Neural cell (in vitro differentiated cells): ENCODE measurements around the gene RAB3D. TPM values are rescaled to one million over a fixed set of nuclear protein-coding genes. Genes with fewer than 3 reads are reported as not detected.

Source experiments
- H2AFZ ChIP-seq: fragments of 200-600, 300-800 bp; sonication (generic), shearing (Covaris generic); 2 replicates; pipeline ENCODE4 v1.6.0; 2014; ENCODE audit warnings: low read depth, mild to moderate bottlenecking, antibody characterized with exemption, low read length, moderate library complexity
- H3F3A ChIP-seq: fragments of 200-600 bp; shearing (Covaris generic); 2 replicates; pipeline ENCODE4 v1.6.1; 2016; ENCODE audit warnings: mild to moderate bottlenecking, moderate library complexity, mixed read lengths, antibody characterized with exemption, low read length; ENCODE audit not compliant: insufficient read depth, poor library complexity, severe bottlenecking
- H3K27ac ChIP-seq: fragments of 200-600, 300-800 bp; sonication (generic), shearing (Covaris generic); 2 replicates; pipeline ENCODE4 v1.5.1; 2014; ENCODE audit warnings: mild to moderate bottlenecking, low read length, moderate library complexity
- H3K27me3 ChIP-seq: fragments of 300-800, 200-600 bp; sonication (generic), shearing (Covaris generic); 2 replicates; pipeline ENCODE4 v1.6.0; 2014; ENCODE audit warnings: mild to moderate bottlenecking, low read depth, low read length, moderate library complexity; ENCODE audit not compliant: insufficient read depth
- H3K36me3 ChIP-seq: fragments of 300-800, 200-600 bp; sonication (generic), shearing (Covaris generic); 2 replicates; pipeline ENCODE4 v1.5.1; 2014; ENCODE audit warnings: mild to moderate bottlenecking, antibody characterized with exemption, low read length, moderate library complexity; ENCODE audit not compliant: insufficient read depth
- H3K4me2 ChIP-seq: fragments of 300-800, 200-600 bp; sonication (generic), shearing (Covaris generic); 2 replicates; pipeline ENCODE4 v1.6.0; 2014; ENCODE audit warnings: mild to moderate bottlenecking, low read length
- H3K4me3 ChIP-seq: fragments of 300-800, 200-600 bp; sonication (generic), shearing (Covaris generic); 2 replicates; pipeline ENCODE4 v1.5.1; 2014; ENCODE audit warnings: mild to moderate bottlenecking, low read length, moderate library complexity
- H3K79me2 ChIP-seq: fragments of 200-600 bp; shearing (Covaris generic); replicated peaks from 2 replicates; pipeline ENCODE4 v1.6.0; 2014; ENCODE audit warnings: mild to moderate bottlenecking, low read length, moderate library complexity; ENCODE audit not compliant: insufficient read depth
- H3K9ac ChIP-seq: fragments of 300-800, 200-600 bp; sonication (generic), shearing (Covaris generic); 2 replicates; pipeline ENCODE4 v1.6.1; 2016; ENCODE audit warnings: mild to moderate bottlenecking, low read length, mixed read lengths
- H3K9me2 ChIP-seq: fragments of 200-600 bp; shearing (Covaris generic); 2 replicates; pipeline ENCODE4 v1.6.1; 2016; ENCODE audit warnings: mild to moderate bottlenecking, low read length, mixed read lengths; ENCODE audit not compliant: insufficient read depth
- H3K9me3 ChIP-seq: fragments of 200-600, 300-800 bp; sonication (generic), shearing (Covaris generic); 2 replicates; pipeline ENCODE4 v1.6.1; 2016; ENCODE audit warnings: mild to moderate bottlenecking, mixed run types, low read length, moderate library complexity, mixed read lengths
- H4K20me1 ChIP-seq: fragments of 200-600 bp; shearing (Covaris generic); 2 replicates; pipeline ENCODE4 v1.6.1; 2016; ENCODE audit warnings: mild to moderate bottlenecking, mixed run types; ENCODE audit not compliant: insufficient read depth
- CTCF ChIP-seq: fragments of 450-650 bp; IDR thresholded peaks from 2 replicates; pipeline ENCODE4 v1.5.1; 2014; ENCODE audit warnings: antibody characterized with exemption, mild to moderate bottlenecking, moderate library complexity; ENCODE audit not compliant: poor library complexity, severe bottlenecking
- EP300 ChIP-seq: fragments of 450-650 bp; conservative IDR thresholded peaks from 2 replicates; pipeline ENCODE4 v1.6.1; 2014; ENCODE audit warnings: antibody characterized with exemption, mild to moderate bottlenecking, moderate library complexity; ENCODE audit not compliant: poor library complexity, severe bottlenecking
- EZH2 ChIP-seq: fragments of 200-600, 300-800 bp; shearing (Covaris generic), sonication (generic); IDR thresholded peaks from 2 replicates; pipeline ENCODE4 v1.6.1; 2014; ENCODE audit warnings: antibody characterized with exemption, low read length, borderline replicate concordance, mild to moderate bottlenecking; ENCODE audit not compliant: insufficient read depth, poor library complexity, severe bottlenecking
- MXI1 ChIP-seq: fragments of 450-650 bp; conservative IDR thresholded peaks from 2 replicates; pipeline ENCODE4 v1.6.1; 2014; ENCODE audit warnings: antibody characterized with exemption, mild to moderate bottlenecking; ENCODE audit not compliant: poor library complexity, severe bottlenecking
- POLR2AphosphoS5 ChIP-seq: IDR thresholded peaks from 2 replicates; pipeline ENCODE4 v1.6.1; 2012
- RAD21 ChIP-seq: fragments of 450-650 bp; conservative IDR thresholded peaks from 2 replicates; pipeline ENCODE4 v1.6.1; 2014; ENCODE audit warnings: antibody characterized with exemption, mild to moderate bottlenecking, moderate library complexity
- REST ChIP-seq: IDR thresholded peaks from 2 replicates; pipeline ENCODE4 v1.6.1; 2012; ENCODE audit warnings: borderline replicate concordance
- SMC3 ChIP-seq: fragments of 450-650 bp; conservative IDR thresholded peaks from 2 replicates; pipeline ENCODE4 v1.6.1; 2014; ENCODE audit warnings: antibody characterized with exemption, mild to moderate bottlenecking, moderate library complexity; ENCODE audit not compliant: poor library complexity
- TAF1 ChIP-seq: IDR thresholded peaks from 2 replicates; pipeline ENCODE4 v1.6.1; 2012; ENCODE audit warnings: low read depth
- polyA plus RNA-seq: library from polyadenylated mRNA; depleted of rRNA; stranded (reverse); fragments of >200 nt; gene quantifications from 2 replicates; pipeline ENCODE4 v1.2.3, GENCODE V29; 2014

RAB3D gene
- polyA plus RNA-seq, 1 donor from 2014 or later, result 19.3 TPM

- H3K27ac ChIP-seq, result no peak overlapping the region
- no peak overlapping the region for H3K9ac ChIP-seq
- H3F3A ChIP-seq, result no peaks in the 10 kb centered on the region
- H3K9me3 ChIP-seq, result no peaks in the 10 kb centered on the region
- TF ChIP-seq EZH2 (no peak), REST (no peak), CTCF (no peak), TAF1 (no peak), RAD21 (no peak), POLR2AphosphoS5 (no peak), EP300 (no peak), SMC3 (no peak), MXI1 (no peak)
- H3K36me3 ChIP-seq, result no peaks in the 10 kb centered on the region
- no peaks in the 10 kb centered on the region for H3K9me2 ChIP-seq
- H3K27me3 ChIP-seq, result no peaks in the 10 kb centered on the region
- no peaks in the 10 kb centered on the region for H4K20me1 ChIP-seq
- H3K4me2 ChIP-seq, result no peak overlapping the region
- no peak overlapping the region for H3K4me3 ChIP-seq
- no peak overlapping the region for H2AFZ ChIP-seq
- no peaks in the 10 kb centered on the region for H3K79me2 ChIP-seq
Observed at GRCh38 chr19:11295180-11295579, 44.3 kb downstream of the RAB3D start.

GRCh38 chr19:11293433-11294389 lies 45.7 kb downstream of the RAB3D start:
- no peak for TF ChIP-seq EP300
- peak; percentile 90 for TF ChIP-seq SMC3
- TF ChIP-seq CTCF, result peak; percentile 91
- TF ChIP-seq EZH2, result no peak
- no peak for TF ChIP-seq REST
- peak; percentile 90 for TF ChIP-seq RAD21
- TF ChIP-seq TAF1, result no peak
- TF ChIP-seq POLR2AphosphoS5, result no peak
- TF ChIP-seq MXI1, result peak; percentile 33
- H3K4me2 ChIP-seq, result no peak overlapping the region
- H3K4me3 ChIP-seq, result peak overlapping the region; percentile 57
- H3F3A ChIP-seq, result no peaks in the 10 kb centered on the region
- no peaks in the 10 kb centered on the region for H4K20me1 ChIP-seq
- H3K79me2 ChIP-seq, result no peaks in the 10 kb centered on the region
- no peaks in the 10 kb centered on the region for H3K9me3 ChIP-seq
- H3K36me3 ChIP-seq, result no peaks in the 10 kb centered on the region
- H3K27me3 ChIP-seq, result no peaks in the 10 kb centered on the region
- peak overlapping the region; percentile 57 for H2AFZ ChIP-seq
- H3K9ac ChIP-seq, result peak overlapping the region; percentile 50
- no peak overlapping the region for H3K27ac ChIP-seq
- H3K9me2 ChIP-seq, result no peaks in the 10 kb centered on the region
